Motor neuron (in vitro differentiated cells): ENCODE measurements around the gene NDRG4. TPM values are rescaled to one million over a fixed set of nuclear protein-coding genes. Genes with fewer than 3 reads are reported as not detected.

Source experiments
- ATAC-seq, 8 experiments: fragments of 200-7000 bp; cut with Tn5 transposase; replicated peaks in 6 of 8; 2 replicates each; pipeline ENCODE4 v1.8.0; 2021; ENCODE audit warnings: mild to moderate bottlenecking in 8 of 8, moderate library complexity in 8 of 8
- H3K27ac ChIP-seq, 2 donors: fragments of 250-450 bp; sonication (Bioruptor Pico); 2 replicates each; pipeline ENCODE4 v1.9.0; 2021; ENCODE audit warnings: antibody characterized with exemption in 2 of 2, mild to moderate bottlenecking in 2 of 2, moderate library complexity in 1 of 2
- H3K4me1 ChIP-seq, 2 donors: fragments of 250-450 bp; sonication (Bioruptor Pico); replicated peaks in 1 of 2; 2 replicates each; pipeline ENCODE4 v1.6.1; 2021; ENCODE audit warnings: antibody characterized with exemption in 2 of 2, mild to moderate bottlenecking in 2 of 2, moderate library complexity in 1 of 2
- H3K4me3 ChIP-seq, 5 donors: fragments of 250-450 bp; sonication (Bioruptor Pico); 2 replicates each; pipeline ENCODE4 v1.9.0; 2021; ENCODE audit warnings: antibody characterized with exemption in 5 of 5, mild to moderate bottlenecking in 5 of 5, moderate library complexity in 4 of 5
- WGBS, 10 experiments: fragments of 450-650 bp; shearing (Covaris generic); methylation state at CpG; one replicate each; pipeline ENCODE4 v1.0.0; 2022; 5-methylcytosine and 5-hydroxymethylcytosine counted together
- in situ Hi-C, 9 experiments: fragments of 400-800 bp; cut with MboI; loops; one replicate each; pipeline ENCODE4 v1.15.0; 2021; ENCODE audit warnings: low sequenced_read_pairs in 9 of 9, low pct_unique_long_range_greater_than_20kb in 2 of 9; ENCODE audit not compliant: unreplicated experiment in 9 of 9
- total RNA-seq, 8 experiments: library from RNA; unstranded; fragments of 300-600 nt; gene quantifications; 2 replicates each; pipeline versions ENCODE4 v1.2.3 to v1.2.4, GENCODE V29; 2022

NDRG4 gene
- total RNA-seq, 8 experiments from 2014 or later = 8.4 to 258 (median 140) TPM

- WGBS, 10 experiments = 17 to 90% (median 60%) methylated on average over 1 to 4 of the region's 9 CpGs; no CpG with 5 or more reads in 6 of the 10 experiments
- in situ Hi-C loops = loop anchor here in 1 of 9 experiments (10.0 kb wide), 1 partner anchor 127 kb away; no protein-coding TSS in a partner anchor
- H3K4me1 ChIP-seq = no peaks in the 10 kb centered on the region
- H3K4me3 ChIP-seq = no peak overlapping the region
- ATAC-seq = no peak
- H3K27ac ChIP-seq = no peak overlapping the region
Observed at GRCh38 chr16:58472266-58472665, 27.7 kb upstream of the NDRG4 start.

- H3K4me3 ChIP-seq = no peak overlapping the region
- H3K4me1 ChIP-seq = no peaks in the 10 kb centered on the region
- no peak for ATAC-seq
- in situ Hi-C loops = loop anchor here in 1 of 9 experiments (10.0 kb wide), 1 partner anchor 128 kb away; no protein-coding TSS in a partner anchor
- H3K27ac ChIP-seq = no peak overlapping the region
- 67% methylated on average over 3 of the region's 3 CpGs; no CpG with 5 or more reads in 9 of the 10 experiments for WGBS, 10 experiments
Observed at GRCh38 chr16:58472827-58473226, 27.1 kb upstream of the NDRG4 start.

- no peak for ATAC-seq
- WGBS, 10 experiments = 47 to 83% (median 75%) methylated on average over 1 to 10 of the region's 10 CpGs; no CpG with 5 or more reads in 3 of the 10 experiments
- no peak overlapping the region for H3K27ac ChIP-seq
- no peak overlapping the region for H3K4me3 ChIP-seq
- in situ Hi-C loops = loop anchor here in 1 of 9 experiments (10.0 kb wide), 1 partner anchor 129 kb away; no protein-coding TSS in a partner anchor
- no peaks in the 10 kb centered on the region for H3K4me1 ChIP-seq
Observed at GRCh38 chr16:58474296-58474695, 25.6 kb upstream of the NDRG4 start.

GRCh38 chr16:58475091-58475619 is 24.8 kb upstream of the NDRG4 start:
- Histone ChIP-seq H3K27ac (no peak overlapping the region), H3K4me3 (no peak overlapping the region), H3K4me1 (no peaks in the 10 kb centered on the region)
- ATAC-seq = peak in 1 of 8 experiments; percentile 43
- in situ Hi-C loops = loop anchor here in 3 of 9 experiments (10.0 to 25.0 kb wide), 2 partner anchors 130 to 138 kb away; no protein-coding TSS in a partner anchor
- WGBS, 10 experiments = 13 to 100% (median 72%) methylated on average over 1 to 3 of the region's 4 CpGs

GRCh38 chr16:58476791-58477190 is 23.2 kb upstream of the NDRG4 start:
- ATAC-seq = no peak
- Histone ChIP-seq H3K4me1 (no peaks in the 10 kb centered on the region), H3K27ac (no peak overlapping the region), H3K4me3 (no peak overlapping the region)
- 9 to 100% (median 88%) methylated on average over 1 of the region's 1 CpG; no CpG with 5 or more reads in 4 of the 10 experiments for WGBS, 10 experiments
- in situ Hi-C loops = loop anchor here in 3 of 9 experiments (10.0 to 25.0 kb wide), 2 partner anchors 132 to 139 kb away; no protein-coding TSS in a partner anchor

- H3K4me1 ChIP-seq = peaks cover 0 to 4% of the 10 kb centered on the region in 2 donors
- 50 to 100% (median 83%) methylated on average over 1 to 2 of the region's 2 CpGs; no CpG with 5 or more reads in 3 of the 10 experiments for WGBS, 10 experiments
- H3K27ac ChIP-seq = no peak overlapping the region
- in situ Hi-C loops = loop anchor here in 3 of 9 experiments (10.0 to 25.0 kb wide), 2 partner anchors 134 to 141 kb away; no protein-coding TSS in a partner anchor
- no peak for ATAC-seq
- no peak overlapping the region for H3K4me3 ChIP-seq
Observed at GRCh38 chr16:58478427-58478826, 21.5 kb upstream of the NDRG4 start.

- Histone ChIP-seq H3K27ac (no peak overlapping the region), H3K4me3 (no peak overlapping the region), H3K4me1 (peaks cover 8 to 9% of the 10 kb centered on the region in 2 donors)
- WGBS, 10 experiments = 60 to 100% (median 89%) methylated on average over 1 to 8 of the region's 11 CpGs; no CpG with 5 or more reads in 4 of the 10 experiments
- in situ Hi-C loops = loop anchor here in 6 of 9 experiments (10.0 to 25.0 kb wide), 3 partner anchors 137 to 147 kb away; no protein-coding TSS in a partner anchor
- peak in 1 of 8 experiments; percentile 15 for ATAC-seq
Observed at GRCh38 chr16:58481226-58481869, 18.6 kb upstream of the NDRG4 start.

GRCh38 chr16:58481931-58482330 is 18.0 kb upstream of the NDRG4 start:
- in situ Hi-C loops = loop anchor here in 6 of 9 experiments (10.0 to 25.0 kb wide), 3 partner anchors 137 to 147 kb away; no protein-coding TSS in a partner anchor
- Histone ChIP-seq H3K4me1 (peaks cover 8 to 9% of the 10 kb centered on the region in 2 donors), H3K27ac (no peak overlapping the region), H3K4me3 (no peak overlapping the region)
- WGBS, 10 experiments = 52 to 93% (median 73%) methylated on average over 1 to 7 of the region's 8 CpGs; no CpG with 5 or more reads in 2 of the 10 experiments
- peak in 5 of 8 experiments; percentile 39 to 95 (median 76) for ATAC-seq

GRCh38 chr16:58485184-58485887 is 14.6 kb upstream of the NDRG4 start:
- ATAC-seq = peak in 1 of 8 experiments; percentile 15
- WGBS, 10 experiments = 0 to 60% (median 32%) methylated on average over 1 to 5 of the region's 11 CpGs; no CpG with 5 or more reads in 4 of the 10 experiments
- in situ Hi-C loops = loop anchor here in 6 of 9 experiments (10.0 to 25.0 kb wide), 3 partner anchors 141 to 151 kb away; no protein-coding TSS in a partner anchor
- Histone ChIP-seq H3K4me1 (peaks cover 8 to 9% of the 10 kb centered on the region in 2 donors), H3K4me3 (no peak overlapping the region), H3K27ac (no peak overlapping the region)

GRCh38 chr16:58487566-58488351 is 12.2 kb upstream of the NDRG4 start:
- Histone ChIP-seq H3K27ac (no peak overlapping the region), H3K4me1 (peaks cover 15 to 19% of the 10 kb centered on the region in 2 donors), H3K4me3 (no peak overlapping the region)
- peak; percentile 85 to 99 (median 91) for ATAC-seq
- in situ Hi-C loops = loop anchor here in 6 of 9 experiments (10.0 to 25.0 kb wide), 3 partner anchors 143 to 153 kb away; no protein-coding TSS in a partner anchor
- WGBS, 10 experiments = 7 to 100% (median 80%) methylated on average over 1 to 9 of the region's 43 CpGs; no CpG with 5 or more reads in 5 of the 10 experiments

GRCh38 chr16:58488531-58488930 is 11.4 kb upstream of the NDRG4 start:
- in situ Hi-C loops = loop anchor here in 6 of 9 experiments (10.0 to 25.0 kb wide), 3 partner anchors 144 to 154 kb away; no protein-coding TSS in a partner anchor
- no peak for ATAC-seq
- 40 to 100% (median 93%) methylated on average over 1 to 2 of the region's 3 CpGs; no CpG with 5 or more reads in 3 of the 10 experiments for WGBS, 10 experiments
- no peak overlapping the region for H3K27ac ChIP-seq
- no peak overlapping the region for H3K4me3 ChIP-seq
- H3K4me1 ChIP-seq = peaks cover 18 to 26% of the 10 kb centered on the region in 2 donors
